Motor neuron (in vitro differentiated cells): ENCODE data around the gene SPTLC1. TPM values are rescaled to one million over a fixed set of nuclear protein-coding genes. Genes with fewer than 3 reads are reported as not detected.
"Not testable (repeated sequence)": the region's sequence is repeated elsewhere in the genome, so short reads cannot be mapped to it uniquely, and the experiment has no call there.

Experiments
- ATAC-seq, 8 experiments: fragments of 200-7000 bp; cut with Tn5 transposase; replicated peaks in 6 of 8; 2 replicates each; pipeline ENCODE4 v1.8.0; 2021; ENCODE audit warnings: mild to moderate bottlenecking in 8 of 8, moderate library complexity in 8 of 8
- H3K27ac ChIP-seq, 2 donors: fragments of 250-450 bp; sonication (Bioruptor Pico); 2 replicates each; pipeline ENCODE4 v1.9.0; 2021; ENCODE audit warnings: antibody characterized with exemption in 2 of 2, mild to moderate bottlenecking in 2 of 2, moderate library complexity in 1 of 2
- H3K4me1 ChIP-seq, 2 donors: fragments of 250-450 bp; sonication (Bioruptor Pico); replicated peaks in 1 of 2; 2 replicates each; pipeline ENCODE4 v1.6.1; 2021; ENCODE audit warnings: antibody characterized with exemption in 2 of 2, mild to moderate bottlenecking in 2 of 2, moderate library complexity in 1 of 2
- H3K4me3 ChIP-seq, 5 donors: fragments of 250-450 bp; sonication (Bioruptor Pico); 2 replicates each; pipeline ENCODE4 v1.9.0; 2021; ENCODE audit warnings: antibody characterized with exemption in 5 of 5, mild to moderate bottlenecking in 5 of 5, moderate library complexity in 4 of 5
- WGBS, 10 experiments: fragments of 450-650 bp; shearing (Covaris generic); methylation state at CpG; one replicate each; pipeline ENCODE4 v1.0.0; 2022; 5-methylcytosine and 5-hydroxymethylcytosine counted together
- in situ Hi-C, 9 experiments: fragments of 400-800 bp; cut with MboI; loops; one replicate each; pipeline ENCODE4 v1.15.0; 2021; ENCODE audit warnings: low sequenced_read_pairs in 9 of 9, low pct_unique_long_range_greater_than_20kb in 2 of 9; ENCODE audit not compliant: unreplicated experiment in 9 of 9
- total RNA-seq, 8 experiments: library from RNA; unstranded; fragments of 300-600 nt; gene quantifications; 2 replicates each; pipeline versions ENCODE4 v1.2.3 to v1.2.4, GENCODE V29; 2022

The SPTLC1 gene
- total RNA-seq, 8 experiments from 2014 or later, result 32.3 to 93.8 (median 59.6) TPM

- ATAC-seq, result peak; percentile 8 to 76 (median 72)
- in situ Hi-C loops, result loop anchor here in 8 of 9 experiments (10.0 to 25.0 kb wide), 4 partner anchors 99 to 649 kb away; no protein-coding TSS in a partner anchor
- Histone ChIP-seq H3K4me3 (no peak overlapping the region), H3K4me1 (peaks cover 6 to 8% of the 10 kb centered on the region in 2 donors), H3K27ac (no peak overlapping the region)
- WGBS, 10 experiments, result 64 to 100% (median 82%) methylated on average over 4 to 6 of the region's 22 CpGs; no CpG with 5 or more reads in 7 of the 10 experiments
Observed at GRCh38 chr9:92138157-92138959, 23.1 kb upstream of the SPTLC1 start.

- no peak overlapping the region for H3K27ac ChIP-seq
- in situ Hi-C loops, result loop anchor here in 8 of 9 experiments (10.0 to 25.0 kb wide), 4 partner anchors 101 to 651 kb away; no protein-coding TSS in a partner anchor
Observed at GRCh38 chr9:92136184-92136858, 21.1 kb upstream of the SPTLC1 start.

GRCh38 chr9:92135576-92135975 lies 20.4 kb upstream of the SPTLC1 start:
- in situ Hi-C loops, result loop anchor here in 8 of 9 experiments (10.0 to 25.0 kb wide), 4 partner anchors 102 to 652 kb away; no protein-coding TSS in a partner anchor
- no peak overlapping the region for H3K4me3 ChIP-seq
- peaks cover 5 to 8% of the 10 kb centered on the region in 2 donors for H3K4me1 ChIP-seq
- no peak for ATAC-seq
- no CpG with 5 or more reads among the region's 7 CpGs for WGBS, 10 experiments
- no peak overlapping the region for H3K27ac ChIP-seq

More at GRCh38 chr9:92136184-92136858, 21.1 kb upstream of the SPTLC1 start:
- no peak for ATAC-seq
- Histone ChIP-seq H3K4me1 (peaks cover 6 to 8% of the 10 kb centered on the region in 2 donors), H3K4me3 (no peak overlapping the region)
- WGBS, 10 experiments, result no CpG with 5 or more reads among the region's 19 CpGs

GRCh38 chr9:92133949-92134604 lies 18.9 kb upstream of the SPTLC1 start:
- Histone ChIP-seq H3K4me3 (no peak overlapping the region), H3K4me1 (peaks cover 2 to 8% of the 10 kb centered on the region in 2 donors), H3K27ac (no peak overlapping the region)
- 10 to 20% methylated on average over 2 to 3 of the region's 19 CpGs; no CpG with 5 or more reads in 8 of the 10 experiments for WGBS, 10 experiments
- ATAC-seq, result peak; percentile 76 to 93 (median 84)
- in situ Hi-C loops, result loop anchor here in 8 of 9 experiments (10.0 to 25.0 kb wide), 4 partner anchors 103 to 653 kb away; no protein-coding TSS in a partner anchor

GRCh38 chr9:92132913-92133312 lies 17.7 kb upstream of the SPTLC1 start:
- in situ Hi-C loops, result loop anchor here in 8 of 9 experiments (10.0 to 25.0 kb wide), 4 partner anchors 104 to 654 kb away; no protein-coding TSS in a partner anchor
- WGBS, 10 experiments, result 40 to 100% (median 83%) methylated on average over 1 of the region's 1 CpG; no CpG with 5 or more reads in 6 of the 10 experiments
- H3K4me1 ChIP-seq, H3K27ac ChIP-seq, ATAC-seq, H3K4me3 ChIP-seq: not testable (repeated sequence)

GRCh38 chr9:92132501-92132900 lies 17.3 kb upstream of the SPTLC1 start:
- WGBS, 10 experiments, result 100% methylated on average over 1 of the region's 1 CpG; no CpG with 5 or more reads in 8 of the 10 experiments
- in situ Hi-C loops, result loop anchor here in 8 of 9 experiments (10.0 to 25.0 kb wide), 4 partner anchors 105 to 655 kb away; no protein-coding TSS in a partner anchor
- Histone ChIP-seq H3K4me3 (no peak overlapping the region), H3K27ac (no peak overlapping the region), H3K4me1 (peaks cover 0 to 4% of the 10 kb centered on the region in 2 donors)
- ATAC-seq, result no peak

GRCh38 chr9:92122800-92123199 lies 7.6 kb upstream of the SPTLC1 start:
- WGBS, 10 experiments, result 11 to 82% (median 65%) methylated on average over 2 to 5 of the region's 8 CpGs; no CpG with 5 or more reads in 5 of the 10 experiments
- no peak overlapping the region for H3K4me3 ChIP-seq
- H3K27ac ChIP-seq, result no peak overlapping the region
- in situ Hi-C loops, result no loop called here
- H3K4me1 ChIP-seq, result no peaks in the 10 kb centered on the region
- ATAC-seq, result peak in 3 of 8 experiments; percentile 19 to 81 (median 74)

GRCh38 chr9:92122061-92122460 lies 6.8 kb upstream of the SPTLC1 start:
- ATAC-seq, result peak in 2 of 8 experiments; percentile 5 to 14
- Histone ChIP-seq H3K4me3 (no peak overlapping the region), H3K27ac (no peak overlapping the region), H3K4me1 (no peaks in the 10 kb centered on the region)
- 40 to 100% (median 89%) methylated on average over 1 of the region's 1 CpG; no CpG with 5 or more reads in 1 of the 10 experiments for WGBS, 10 experiments
- in situ Hi-C loops, result no loop called here

GRCh38 chr9:92121265-92121664 lies 6.1 kb upstream of the SPTLC1 start:
- no peak overlapping the region for H3K27ac ChIP-seq
- 0 to 100% (median 48%) methylated on average over 1 of the region's 1 CpG; no CpG with 5 or more reads in 4 of the 10 experiments for WGBS, 10 experiments
- no peaks in the 10 kb centered on the region for H3K4me1 ChIP-seq
- in situ Hi-C loops, result no loop called here
- no peak overlapping the region for H3K4me3 ChIP-seq
- ATAC-seq, result peak in 3 of 8 experiments; percentile 60 to 80 (median 69)

GRCh38 chr9:92120138-92120537 lies 4.9 kb upstream of the SPTLC1 start:
- no peak for ATAC-seq
- Histone ChIP-seq H3K4me3 (no peak overlapping the region), H3K4me1 (no peaks in the 10 kb centered on the region), H3K27ac (no peak overlapping the region)
- in situ Hi-C loops, result no loop called here

- no peak overlapping the region for H3K4me3 ChIP-seq
- 0 to 80% (median 50%) methylated on average over 1 to 4 of the region's 4 CpGs; no CpG with 5 or more reads in 2 of the 10 experiments for WGBS, 10 experiments
- no peak overlapping the region for H3K27ac ChIP-seq
- no peaks in the 10 kb centered on the region for H3K4me1 ChIP-seq
- in situ Hi-C loops, result no loop called here
- no peak for ATAC-seq
Observed at GRCh38 chr9:92119586-92119985, 4.4 kb upstream of the SPTLC1 start.

- Histone ChIP-seq H3K4me1 (no peaks in the 10 kb centered on the region), H3K27ac (no peak overlapping the region), H3K4me3 (no peak overlapping the region)
- WGBS, 10 experiments, result 76 to 100% (median 98%) methylated on average over 1 to 4 of the region's 4 CpGs; no CpG with 5 or more reads in 1 of the 10 experiments
- in situ Hi-C loops, result no loop called here
- ATAC-seq, result no peak
Observed at GRCh38 chr9:92108122-92108521, 7.1 kb downstream of the SPTLC1 start.
